Measurements from ENCODE around the gene CRACR2B.

DNA sequence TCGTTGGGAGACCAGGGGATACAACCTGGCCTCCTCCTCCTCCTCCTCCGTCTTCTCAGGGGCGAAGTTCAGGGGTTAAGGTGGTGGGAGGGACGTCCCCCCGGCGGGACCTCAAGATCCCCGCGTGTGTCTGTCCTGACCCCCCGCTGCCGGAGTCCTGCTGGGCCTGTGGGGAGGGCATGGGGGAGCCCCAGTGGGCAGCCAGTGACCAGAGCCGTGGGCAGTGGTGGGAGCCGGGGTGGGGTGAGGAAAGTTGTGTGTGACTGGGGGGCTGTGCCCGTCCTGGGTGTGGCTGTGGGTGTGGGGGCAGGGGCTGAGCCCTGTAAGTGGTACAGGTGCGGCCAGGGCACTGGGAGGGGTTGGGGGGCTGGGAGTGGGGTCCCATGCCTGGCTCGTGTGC lies 25.0 kb downstream of the CRACR2B start:
- TF ChIP-seq, protein P1, sequence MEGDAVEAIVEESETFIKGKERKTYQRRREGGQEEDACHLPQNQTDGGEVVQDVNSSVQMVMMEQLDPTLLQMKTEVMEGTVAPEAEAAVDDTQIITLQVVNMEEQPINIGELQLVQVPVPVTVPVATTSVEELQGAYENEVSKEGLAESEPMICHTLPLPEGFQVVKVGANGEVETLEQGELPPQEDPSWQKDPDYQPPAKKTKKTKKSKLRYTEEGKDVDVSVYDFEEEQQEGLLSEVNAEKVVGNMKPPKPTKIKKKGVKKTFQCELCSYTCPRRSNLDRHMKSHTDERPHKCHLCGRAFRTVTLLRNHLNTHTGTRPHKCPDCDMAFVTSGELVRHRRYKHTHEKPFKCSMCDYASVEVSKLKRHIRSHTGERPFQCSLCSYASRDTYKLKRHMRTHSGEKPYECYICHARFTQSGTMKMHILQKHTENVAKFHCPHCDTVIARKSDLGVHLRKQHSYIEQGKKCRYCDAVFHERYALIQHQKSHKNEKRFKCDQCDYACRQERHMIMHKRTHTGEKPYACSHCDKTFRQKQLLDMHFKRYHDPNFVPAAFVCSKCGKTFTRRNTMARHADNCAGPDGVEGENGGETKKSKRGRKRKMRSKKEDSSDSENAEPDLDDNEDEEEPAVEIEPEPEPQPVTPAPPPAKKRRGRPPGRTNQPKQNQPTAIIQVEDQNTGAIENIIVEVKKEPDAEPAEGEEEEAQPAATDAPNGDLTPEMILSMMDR (IDR thresholded peaks at IDR 0.05) = no peak
- no peak for TF ChIP-seq EZH2 (IDR thresholded peaks at IDR 0.05; ENCODE audit: borderline replicate concordance, insufficient read depth, low read depth, low read length, poor library complexity, severe bottlenecking)
